ENCODE results near the gene HSPA12A.

DNA sequence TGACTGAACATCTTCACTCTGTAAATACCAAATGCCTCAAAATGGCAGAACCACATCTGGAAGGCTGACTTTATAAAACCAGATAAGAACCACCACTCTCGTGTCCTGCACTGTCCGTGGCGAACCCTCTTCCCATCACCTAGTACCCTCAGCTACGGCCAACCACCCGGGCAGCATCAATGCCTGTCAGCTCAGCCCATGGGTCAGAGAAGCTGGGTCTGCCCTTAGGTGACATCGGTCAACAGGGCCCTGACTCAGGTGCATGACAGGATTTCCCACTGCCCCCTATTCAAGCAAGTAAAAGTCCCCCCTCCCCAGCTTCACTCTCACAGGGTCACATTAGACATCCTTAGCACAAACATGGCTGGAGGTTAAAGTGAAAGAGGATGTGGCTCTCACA, 56.6 kb downstream of the HSPA12A start:
- TF ChIP-seq, protein P1, sequence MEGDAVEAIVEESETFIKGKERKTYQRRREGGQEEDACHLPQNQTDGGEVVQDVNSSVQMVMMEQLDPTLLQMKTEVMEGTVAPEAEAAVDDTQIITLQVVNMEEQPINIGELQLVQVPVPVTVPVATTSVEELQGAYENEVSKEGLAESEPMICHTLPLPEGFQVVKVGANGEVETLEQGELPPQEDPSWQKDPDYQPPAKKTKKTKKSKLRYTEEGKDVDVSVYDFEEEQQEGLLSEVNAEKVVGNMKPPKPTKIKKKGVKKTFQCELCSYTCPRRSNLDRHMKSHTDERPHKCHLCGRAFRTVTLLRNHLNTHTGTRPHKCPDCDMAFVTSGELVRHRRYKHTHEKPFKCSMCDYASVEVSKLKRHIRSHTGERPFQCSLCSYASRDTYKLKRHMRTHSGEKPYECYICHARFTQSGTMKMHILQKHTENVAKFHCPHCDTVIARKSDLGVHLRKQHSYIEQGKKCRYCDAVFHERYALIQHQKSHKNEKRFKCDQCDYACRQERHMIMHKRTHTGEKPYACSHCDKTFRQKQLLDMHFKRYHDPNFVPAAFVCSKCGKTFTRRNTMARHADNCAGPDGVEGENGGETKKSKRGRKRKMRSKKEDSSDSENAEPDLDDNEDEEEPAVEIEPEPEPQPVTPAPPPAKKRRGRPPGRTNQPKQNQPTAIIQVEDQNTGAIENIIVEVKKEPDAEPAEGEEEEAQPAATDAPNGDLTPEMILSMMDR (conservative IDR thresholded peaks at IDR 0.05 in 1 of 2, IDR thresholded peaks at IDR 0.05 in 1 of 2; ENCODE audit: low read depth in 1 of 2, low read length in 2 of 2): no peak
- TF ChIP-seq EZH2 (IDR thresholded peaks at IDR 0.05; ENCODE audit: low read length, missing control alignments): no peak

Measured in fibroblast of lung (primary cell).